BLaER1 treated with 17β-estradiol and CSF1 and Interleukin-3, amounts not matched to agents 10 nM and 100 nM (cell line): ENCODE measurements around the gene HOMER3.

Source experiments
- H3K27ac ChIP-seq, 11 experiments: shearing (Covaris generic); formaldehyde crosslinking; 2 replicates each; pipeline ENCODE4 v1.8.1; 2022
- H3K27me3 ChIP-seq, 11 experiments: shearing (Covaris generic); formaldehyde crosslinking; 2 replicates each; pipeline ENCODE4 v1.8.1; 2022
- H3K36me3 ChIP-seq, 11 experiments: shearing (Covaris generic); formaldehyde crosslinking; 2 replicates each; pipeline ENCODE4 v1.8.1; 2022
- H3K4me1 ChIP-seq, 10 experiments: shearing (Covaris generic); formaldehyde crosslinking; 2 replicates each; pipeline ENCODE4 v1.8.1; 2022
- H3K4me2 ChIP-seq, 11 experiments: shearing (Covaris generic); formaldehyde crosslinking; 2 replicates each; pipeline ENCODE4 v1.8.1; 2022
- H3K4me3 ChIP-seq, 10 experiments: shearing (Covaris generic); formaldehyde crosslinking; 2 replicates each; pipeline ENCODE4 v1.8.1; 2022
- H3K9ac ChIP-seq, 11 experiments: shearing (Covaris generic); formaldehyde crosslinking; 2 replicates each; pipeline ENCODE4 v1.8.1; 2022
- H3K9me3 ChIP-seq, 11 experiments: shearing (Covaris generic); formaldehyde crosslinking; replicated peaks in 1 of 11; 2 replicates each; pipeline ENCODE4 v1.8.1; 2022
- H4K20me1 ChIP-seq, 11 experiments: shearing (Covaris generic); formaldehyde crosslinking; 2 replicates each; pipeline ENCODE4 v1.8.1; 2022
- Cebpa-rat ChIP-seq, 11 experiments: shearing (Covaris generic); IDR thresholded peaks; 2 replicates each; pipeline ENCODE4 v1.8.1; 2022

The HOMER3 gene

DNA sequence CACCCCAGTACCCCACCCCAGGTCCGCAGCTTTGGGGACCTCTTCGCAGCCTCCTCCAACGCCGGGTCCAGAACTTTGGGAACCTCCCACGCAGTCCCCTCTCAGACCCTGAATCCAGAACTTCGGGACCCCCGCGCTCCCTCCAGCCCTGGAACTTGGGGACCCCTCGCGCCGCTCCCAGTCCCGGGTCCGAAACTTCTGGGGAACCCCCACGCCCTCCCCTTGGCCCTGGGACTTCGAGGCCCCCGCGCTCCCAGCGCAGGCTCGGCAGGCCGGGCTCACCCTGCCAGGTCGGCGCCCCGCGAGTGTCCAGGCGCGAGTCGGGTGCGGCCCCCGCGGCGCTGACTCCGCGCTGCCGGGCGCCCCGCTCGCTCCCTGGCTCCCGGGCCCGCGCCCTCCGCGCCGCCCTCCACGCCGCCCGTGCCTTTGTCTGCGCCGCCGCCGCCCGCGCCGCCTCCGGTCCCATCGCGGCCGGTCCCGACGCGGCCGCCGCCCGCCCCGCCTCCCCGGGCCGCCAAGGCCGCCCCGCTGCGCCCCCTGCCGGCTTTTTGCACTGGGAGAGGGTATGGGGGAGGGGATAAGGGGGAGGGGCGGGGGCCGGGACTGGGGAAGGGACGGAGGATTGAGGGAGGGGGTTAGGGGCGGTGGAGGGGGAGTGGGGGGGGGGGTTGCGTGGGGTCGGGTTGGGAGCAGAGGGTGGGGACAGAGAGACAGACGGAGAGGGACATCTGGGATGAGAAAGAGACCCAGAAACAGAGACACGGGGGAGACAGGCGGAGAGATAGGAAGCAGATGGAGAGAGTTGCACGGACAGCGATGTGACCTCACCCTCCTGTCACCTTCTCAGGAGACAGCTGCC lies at the start of gene HOMER3:
Gene HOMER3, minus strand, starts transcription at position 449 of the 859 bp plus-strand sequence. CDS start 2,235 bp downstream, outside the sequence.
- no peaks in the 10 kb centered on the region for H3K27me3 ChIP-seq
- H3K9me3 ChIP-seq, result no peaks in the 10 kb centered on the region
- H3K4me2 ChIP-seq, result peak within 1 kb of the TSS; percentile 89 to 99 (median 95)
- peak within 1 kb of the TSS; percentile 76 to 99 (median 92) for H3K4me3 ChIP-seq
- H3K27ac ChIP-seq, result peak within 1 kb of the TSS; percentile 89 to 97 (median 93)
- H3K9ac ChIP-seq, result peak within 1 kb of the TSS; percentile 92 to 98 (median 96)
- peaks cover 19 to 43% (median 27%) of the 10 kb centered on the region in 11 experiments for H3K36me3 ChIP-seq
- TF ChIP-seq Cebpa-rat (IDR thresholded peaks at IDR 0.05), result no peak
- H4K20me1 ChIP-seq, result peaks cover 0 to 29% (median 17%) of the 10 kb centered on the region in 11 experiments; a peak in 13 of 22 replicates
- peaks cover 17 to 45% (median 22%) of the 10 kb centered on the region in 10 experiments for H3K4me1 ChIP-seq

GRCh38 chr19:18990128-18990708 lies 49.2 kb upstream of the HOMER3 start:
- Histone ChIP-seq H4K20me1 (peaks cover 0 to 27% (median 2%) of the 10 kb centered on the region in 11 experiments; a peak in 12 of 22 replicates), H3K9me3 (no peaks in the 10 kb centered on the region), H3K4me2 (no peak overlapping the region), H3K4me1 (peaks cover 14 to 21% (median 18%) of the 10 kb centered on the region in 10 experiments), H3K4me3 (no peak overlapping the region), H3K27me3 (no peaks in the 10 kb centered on the region), H3K9ac (peak overlapping the region in 3 of 11 experiments; percentile 7 to 9 (median 7); a peak in 1 of 22 replicates), H3K36me3 (peaks cover 38 to 54% (median 50%) of the 10 kb centered on the region in 11 experiments), H3K27ac (no peak overlapping the region; a peak in 1 of 22 replicates)
- no peak for TF ChIP-seq Cebpa-rat (IDR thresholded peaks at IDR 0.05)

DNA sequence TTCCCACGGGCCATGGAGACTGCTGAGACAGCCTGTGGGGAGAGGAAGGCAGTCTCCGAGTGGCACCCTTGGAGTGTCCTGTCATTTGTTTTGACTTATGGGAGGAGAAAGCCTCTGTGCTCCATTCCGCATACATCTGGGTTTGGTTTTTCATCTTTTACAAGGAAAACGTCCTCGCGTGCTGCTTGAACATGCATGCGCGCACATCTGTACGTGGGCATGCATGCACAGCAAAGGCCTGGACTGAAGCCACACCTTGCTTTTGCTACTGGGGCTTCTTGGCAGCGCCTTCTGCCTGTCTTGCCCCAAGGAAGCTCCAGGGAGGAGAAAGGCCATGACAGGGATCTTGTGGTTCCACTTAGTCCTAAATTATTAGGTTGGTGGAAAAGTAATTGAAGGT lies 48.3 kb upstream of the HOMER3 start:
- peaks cover 29 to 45% (median 41%) of the 10 kb centered on the region in 11 experiments for H3K36me3 ChIP-seq
- H3K9ac ChIP-seq, result no peak overlapping the region
- TF ChIP-seq Cebpa-rat (IDR thresholded peaks at IDR 0.05), result no peak

DNA sequence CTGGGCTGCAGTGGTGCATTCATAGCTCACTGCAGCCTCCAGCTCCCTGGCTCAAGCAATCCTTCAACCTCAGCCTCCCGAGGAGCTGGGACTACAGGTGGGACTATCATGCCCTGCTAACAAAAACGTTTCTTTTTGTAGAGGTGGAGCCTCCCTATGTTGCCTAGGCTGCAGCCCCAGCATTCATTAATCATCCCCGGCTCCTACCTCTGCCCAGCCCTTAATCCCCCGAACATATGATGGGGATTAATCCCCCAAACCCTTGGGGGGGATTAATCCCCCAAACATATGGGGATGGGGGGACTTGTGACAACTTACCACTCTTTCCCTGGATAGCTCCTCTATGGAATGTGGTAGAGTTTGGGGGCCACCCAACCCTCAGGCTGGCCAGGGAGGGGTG lies 46.4 kb upstream of the HOMER3 start:
- Histone ChIP-seq H3K27me3 (no peaks in the 10 kb centered on the region), H3K4me2 (no peak overlapping the region), H3K9me3 (no peaks in the 10 kb centered on the region), H3K9ac (peak overlapping the region in 1 of 11 experiments; percentile 17; a peak in 1 of 22 replicates), H3K4me3 (no peak overlapping the region), H3K27ac (no peak overlapping the region), H3K4me1 (peaks cover 26 to 41% (median 31%) of the 10 kb centered on the region in 10 experiments), H4K20me1 (peaks cover 0 to 22% (median 0%) of the 10 kb centered on the region in 11 experiments; a peak in 6 of 22 replicates), H3K36me3 (peaks cover 10 to 26% (median 22%) of the 10 kb centered on the region in 11 experiments)
- no peak for TF ChIP-seq Cebpa-rat (IDR thresholded peaks at IDR 0.05)

More for the DNA sequence above, 48.3 kb upstream of the HOMER3 start:
- peaks cover 23 to 30% (median 26%) of the 10 kb centered on the region in 10 experiments for H3K4me1 ChIP-seq
- H3K9me3 ChIP-seq, result no peaks in the 10 kb centered on the region
- H3K27me3 ChIP-seq, result no peaks in the 10 kb centered on the region
- H3K27ac ChIP-seq, result no peak overlapping the region
- no peak overlapping the region for H3K4me3 ChIP-seq
- no peak overlapping the region for H3K4me2 ChIP-seq
- H4K20me1 ChIP-seq, result peaks cover 0 to 22% (median 0%) of the 10 kb centered on the region in 11 experiments; a peak in 6 of 22 replicates

DNA sequence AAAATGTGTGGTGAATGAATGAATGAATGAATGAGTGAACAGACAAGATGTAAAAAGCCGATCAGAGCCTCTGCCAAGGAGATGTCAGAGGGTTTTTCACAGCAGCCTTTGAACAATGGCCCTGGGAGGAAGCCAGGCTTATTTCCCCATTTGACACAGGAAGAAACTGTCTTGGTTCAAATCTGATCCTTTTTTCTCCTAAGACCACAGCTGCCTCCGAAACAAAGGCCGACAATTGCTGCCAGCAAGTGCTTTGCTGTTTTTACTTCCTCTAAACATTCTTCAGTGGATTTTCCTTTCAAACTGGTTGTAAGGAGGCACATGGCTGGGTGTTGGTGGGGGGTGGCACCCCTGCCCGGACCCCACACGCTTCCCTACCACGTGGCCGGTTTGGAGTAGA lies 44.2 kb upstream of the HOMER3 start:
- Histone ChIP-seq H3K36me3 (peaks cover 0 to 5% (median 3%) of the 10 kb centered on the region in 11 experiments; a peak in 8 of 22 replicates), H3K4me2 (peak overlapping the region; percentile 49 to 86 (median 74)), H3K27me3 (no peaks in the 10 kb centered on the region), H3K4me3 (no peak overlapping the region), H3K9ac (peak overlapping the region; percentile 29 to 69 (median 51); a peak in 19 of 22 replicates), H3K4me1 (peaks cover 26 to 41% (median 31%) of the 10 kb centered on the region in 10 experiments), H4K20me1 (peaks cover 0 to 9% (median 0%) of the 10 kb centered on the region in 11 experiments; a peak in 3 of 22 replicates), H3K9me3 (no peaks in the 10 kb centered on the region), H3K27ac (peak overlapping the region; percentile 38 to 81 (median 73); a peak in 21 of 22 replicates)
- no peak for TF ChIP-seq Cebpa-rat (IDR thresholded peaks at IDR 0.05)

GRCh38 chr19:18984251-18984650 lies 43.2 kb upstream of the HOMER3 start:
- H3K27me3 ChIP-seq, result no peaks in the 10 kb centered on the region
- H3K36me3 ChIP-seq, result no peaks in the 10 kb centered on the region
- no peaks in the 10 kb centered on the region for H3K9me3 ChIP-seq
- H3K4me3 ChIP-seq, result no peak overlapping the region
- TF ChIP-seq Cebpa-rat (IDR thresholded peaks at IDR 0.05), result no peak
- H3K4me1 ChIP-seq, result peaks cover 27 to 41% (median 31%) of the 10 kb centered on the region in 10 experiments
- H3K9ac ChIP-seq, result 0 out of 22 replicates have a peak overlapping the region, but pooled peaks of 3 of the 11 experiments have one; percentile 46 to 63 (median 50)
- H3K4me2 ChIP-seq, result peak overlapping the region; percentile 49 to 86 (median 74); a peak in 20 of 22 replicates
- H3K27ac ChIP-seq, result peak overlapping the region in 9 of 11 experiments; percentile 38 to 81 (median 73); a peak in 16 of 22 replicates
- no peaks in the 10 kb centered on the region; a peak in 1 of 22 replicates for H4K20me1 ChIP-seq

GRCh38 chr19:18982669-18983068 lies 41.7 kb upstream of the HOMER3 start:
- Histone ChIP-seq H3K4me1 (peaks cover 41 to 54% (median 45%) of the 10 kb centered on the region in 10 experiments), H3K27me3 (no peaks in the 10 kb centered on the region), H3K4me3 (no peak overlapping the region), H3K4me2 (no peak overlapping the region), H3K27ac (no peak overlapping the region), H3K9ac (no peak overlapping the region), H4K20me1 (no peaks in the 10 kb centered on the region), H3K36me3 (no peaks in the 10 kb centered on the region), H3K9me3 (no peaks in the 10 kb centered on the region)
- TF ChIP-seq Cebpa-rat (IDR thresholded peaks at IDR 0.05), result no peak

DNA sequence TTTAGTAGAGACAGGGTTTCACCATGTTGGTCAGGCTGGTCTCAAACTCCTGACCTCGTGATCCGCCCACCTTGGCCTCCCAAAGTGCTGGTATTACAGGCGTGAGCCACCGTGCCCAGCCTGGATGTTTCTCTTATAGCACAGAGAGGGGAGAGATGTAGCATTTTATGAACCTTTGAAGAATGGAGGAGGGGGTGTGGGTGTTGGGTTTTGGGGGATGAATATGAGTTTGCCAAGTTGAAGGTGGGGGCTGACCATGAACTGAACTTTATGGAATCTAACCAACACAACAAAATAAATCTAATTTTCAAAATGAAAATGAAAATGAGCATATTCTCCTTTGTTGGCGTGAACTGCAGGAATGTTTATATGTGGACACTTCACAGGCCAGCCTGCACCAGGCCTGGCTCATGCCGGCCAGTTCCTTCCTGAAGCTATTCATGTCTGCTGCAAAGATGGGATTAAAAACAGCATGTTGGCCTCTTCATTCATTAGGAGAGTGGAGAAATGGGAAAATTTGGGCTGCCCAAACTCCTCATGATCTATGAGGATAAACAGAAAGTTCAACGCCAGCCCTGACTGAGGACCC lies 39.5 kb upstream of the HOMER3 start:
- no peak overlapping the region for H3K4me3 ChIP-seq
- no peaks in the 10 kb centered on the region for H3K27me3 ChIP-seq
- peaks cover 37 to 58% (median 47%) of the 10 kb centered on the region in 10 experiments for H3K4me1 ChIP-seq
- H3K27ac ChIP-seq, result no peak overlapping the region
- H3K9ac ChIP-seq, result no peak overlapping the region
- no peak overlapping the region for H3K4me2 ChIP-seq
- no peaks in the 10 kb centered on the region for H4K20me1 ChIP-seq
- no peaks in the 10 kb centered on the region for H3K36me3 ChIP-seq
- TF ChIP-seq Cebpa-rat (IDR thresholded peaks at IDR 0.05), result no peak
- no peaks in the 10 kb centered on the region for H3K9me3 ChIP-seq
